Activated CD4-positive, alpha-beta T cell treated with anti-CD3 and anti-CD28 coated beads, Interleukin-2, amount 10 ng/mL, durations not matched to agents 7 days and 5 days (primary cell): ENCODE measurements around the gene FASTKD3. TPM values are rescaled to one million over a fixed set of nuclear protein-coding genes. Genes with fewer than 3 reads are reported as not detected.

Experiments used
- CTCF ChIA-PET: fragments of 350-600 bp; sonication (Branson Sonifier 250); formaldehyde crosslinking; loops from one replicate; lab custom pipeline; 2021; ENCODE audit warnings: antibody characterized with exemption; lab: Charles Lee
- POLR2A ChIA-PET: fragments of 350-600 bp; sonication (Branson Sonifier 250); formaldehyde crosslinking; loops from one replicate; lab custom pipeline; 2021; ENCODE audit warnings: antibody characterized with exemption; lab: Charles Lee
- DNase-seq: peaks from one replicate; pipeline ENCODE4 v3.0.0-alpha.2; 2020
- H3K27ac Mint-ChIP-seq: one replicate; pipeline ENCODE4 v1.8.0; 2021; ENCODE audit warnings: mild to moderate bottlenecking, moderate library complexity, mixed read lengths
- H3K27me3 Mint-ChIP-seq: one replicate; pipeline ENCODE4 v1.8.0; 2021; ENCODE audit warnings: mixed read lengths
- H3K36me3 Mint-ChIP-seq: one replicate; pipeline ENCODE4 v1.8.0; 2021; ENCODE audit warnings: low read depth, mixed read lengths
- H3K4me1 Mint-ChIP-seq: one replicate; pipeline ENCODE4 v1.8.0; 2021; ENCODE audit warnings: mixed read lengths
- H3K4me3 Mint-ChIP-seq: one replicate; pipeline ENCODE4 v1.8.0; 2021; ENCODE audit warnings: mild to moderate bottlenecking, moderate library complexity, mixed read lengths
- H3K9me3 Mint-ChIP-seq: one replicate; pipeline ENCODE4 v1.8.0; 2021; ENCODE audit warnings: mixed read lengths
- total RNA-seq, 2 experiments: library from RNA; stranded (reverse); gene quantifications; one replicate each; pipeline ENCODE4 v1.2.3, GENCODE V29; 2021

FASTKD3 gene
- total RNA-seq, 2 experiments from 2014 or later = 11.4 to 14.7 TPM

- peaks cover 19% of the 10 kb centered on the region for H3K27me3 Mint-ChIP-seq
- H3K4me1 Mint-ChIP-seq = no peaks in the 10 kb centered on the region
- H3K4me3 Mint-ChIP-seq = no peak overlapping the region
- ChIA-PET CTCF (interaction anchor here (0.7 kb wide), 1 partner anchor 16 kb away, joined by 3 read pairs; no protein-coding TSS in a partner anchor), POLR2A (no interaction called here)
- no peaks in the 10 kb centered on the region for H3K9me3 Mint-ChIP-seq
- no peaks in the 10 kb centered on the region for H3K36me3 Mint-ChIP-seq
- DNase-seq = no peak
- H3K27ac Mint-ChIP-seq = no peak overlapping the region
Observed at GRCh38 chr5:7811715-7812114, 57.1 kb downstream of the FASTKD3 start.

Other genes with a start within 250 kb of the FASTKD3 start
- not detected for gene CFAP90, start 17.9 kb downstream of the FASTKD3 start, total RNA-seq
- 10 to 100 TPM; 53.5 to 56.5 TPM for gene MTRR, start 117 bp upstream of the FASTKD3 start, total RNA-seq